Hematopoietic multipotent progenitor cell treated with erythropoietin and hydrocortisone succinate and interleukin-3 and kit ligand, for 17 days (in vitro differentiated cells): ENCODE data around the gene ZER1.
"Not testable (repeated sequence)": the region's sequence is repeated elsewhere in the genome, so short reads cannot be mapped to it uniquely, and the experiment has no call there.

Experiments
- DNase-seq: peaks from one replicate; pipeline ENCODE4 v3.0.0-alpha.2; 2015; ENCODE audit warnings: low spot score

Gene ZER1

GRCh38 chr9:128787659-128788058 is 15.9 kb upstream of the ZER1 start:
- no peak for DNase-seq

DNA sequence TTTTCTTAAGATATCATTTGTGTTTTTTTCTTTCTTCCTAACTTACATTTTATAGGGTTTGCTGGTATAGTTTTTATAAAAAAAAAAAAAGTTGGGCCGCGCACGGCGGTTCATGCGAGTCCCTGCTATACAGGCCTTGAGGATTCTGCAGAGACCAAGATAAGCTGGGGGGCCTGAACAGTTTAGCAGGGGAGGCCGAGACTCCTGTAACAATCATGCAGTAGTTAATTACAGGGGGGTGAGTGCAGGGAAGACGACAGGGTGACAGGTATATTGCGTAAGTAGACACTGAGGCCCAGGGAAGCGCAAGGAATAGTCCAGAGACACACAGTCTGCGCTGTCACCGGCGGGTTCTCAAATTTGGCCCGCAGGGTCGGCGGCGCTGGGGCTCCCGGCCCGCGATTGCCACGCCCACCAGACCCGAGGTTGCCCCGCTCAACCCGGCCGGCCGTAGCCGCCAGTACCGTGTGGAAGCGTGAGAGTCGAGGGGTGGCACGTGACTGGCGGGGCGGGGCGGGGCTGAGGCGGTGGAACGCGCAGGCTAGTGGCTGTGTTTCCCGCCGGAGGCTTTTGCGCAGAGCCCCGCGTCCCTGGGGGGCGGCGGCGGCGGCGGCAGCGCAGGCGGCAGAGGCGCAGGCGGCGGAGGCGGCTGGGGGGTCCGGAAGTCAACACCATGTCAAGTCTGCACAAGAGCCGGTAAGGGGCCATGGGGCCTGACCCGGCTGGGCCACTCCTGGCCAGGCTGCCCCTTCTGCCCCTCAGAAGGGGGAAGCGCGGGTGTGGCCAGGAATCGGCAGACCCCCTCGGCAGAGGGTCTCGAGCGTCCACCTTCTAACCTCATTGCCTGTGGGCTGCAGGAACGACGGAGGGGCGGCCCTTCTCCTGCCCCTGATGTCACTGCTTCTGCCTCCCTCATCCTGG is 15.2 kb upstream of the ZER1 start, which contains the start of gene TBC1D13:
Gene TBC1D13, plus strand, starts transcription at position 573 of the 921 bp plus-strand sequence. Its CDS starts 101 bp downstream, at position 674.
- peak; percentile 82 for DNase-seq

GRCh38 chr9:128785427-128785826 is 13.7 kb upstream of the ZER1 start:
- DNase-seq = no peak

- no peak for DNase-seq
Observed at GRCh38 chr9:128782669-128783068, 10.9 kb upstream of the ZER1 start.

- no peak for DNase-seq
Observed at GRCh38 chr9:128781187-128782070, 9.7 kb upstream of the ZER1 start.

DNA sequence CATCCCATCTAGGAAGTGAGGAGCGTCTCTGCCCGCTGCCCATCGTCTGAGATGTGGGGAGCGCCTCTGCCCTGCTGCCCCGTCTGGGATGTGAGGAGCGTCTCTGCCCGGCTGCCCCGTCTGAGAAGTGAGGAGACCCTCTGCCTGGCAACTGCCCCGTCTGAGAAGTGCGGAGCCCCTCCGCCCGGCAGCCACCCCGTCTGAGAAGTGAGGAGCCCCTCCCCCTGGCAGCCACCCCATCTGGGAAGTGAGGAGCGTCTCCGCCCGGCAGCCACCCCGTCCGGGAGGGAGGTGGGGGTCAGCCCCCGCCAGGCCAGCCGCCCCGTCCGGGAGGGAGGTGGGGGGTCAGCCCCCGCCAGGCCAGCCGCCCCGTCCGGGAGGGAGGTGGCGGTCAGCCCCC is 8.4 kb upstream of the ZER1 start:
- DNase-seq = not testable (repeated sequence)

DNA sequence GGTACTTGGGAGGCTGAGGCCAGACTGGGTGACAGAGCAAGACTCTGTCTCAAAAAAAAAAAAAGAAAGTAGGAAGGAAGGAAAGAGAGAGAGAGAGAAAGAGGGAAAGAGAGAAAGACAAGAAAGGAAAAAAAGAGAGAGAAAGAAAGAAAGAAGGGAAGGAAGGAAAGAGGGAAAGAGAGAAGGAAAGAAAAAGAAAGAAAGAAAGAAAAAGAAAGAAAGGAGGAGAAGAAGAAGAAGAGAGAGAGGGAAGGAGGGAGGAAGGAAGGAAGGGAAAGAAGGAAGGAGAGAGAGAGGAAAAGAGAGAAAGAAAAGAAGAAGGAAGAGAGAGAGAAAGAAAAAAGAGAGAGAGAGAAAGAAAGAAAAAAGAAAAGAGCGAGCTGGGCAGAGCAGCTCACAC is 3.1 kb upstream of the ZER1 start:
- DNase-seq = no peak

DNA sequence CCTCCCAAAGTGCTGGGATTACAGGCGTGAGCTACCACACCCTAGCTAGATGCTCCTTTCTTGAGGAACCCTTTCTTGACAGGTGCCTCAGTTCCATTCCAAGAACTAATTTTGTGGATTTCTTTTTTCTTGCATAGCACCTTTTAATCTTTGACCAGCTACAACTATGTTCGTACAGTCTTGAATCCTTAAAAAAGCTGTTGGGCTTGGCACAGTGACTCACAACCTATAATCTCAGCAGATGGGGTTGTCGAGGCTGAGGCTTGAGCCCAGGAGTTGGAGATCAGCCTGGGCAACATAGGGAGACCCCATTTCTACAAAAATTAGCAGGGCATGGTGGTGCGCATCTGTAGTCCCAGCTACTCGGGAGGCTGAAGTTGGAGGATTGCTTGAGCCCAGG is 1.3 kb upstream of the ZER1 start:
- no peak for DNase-seq

DNA sequence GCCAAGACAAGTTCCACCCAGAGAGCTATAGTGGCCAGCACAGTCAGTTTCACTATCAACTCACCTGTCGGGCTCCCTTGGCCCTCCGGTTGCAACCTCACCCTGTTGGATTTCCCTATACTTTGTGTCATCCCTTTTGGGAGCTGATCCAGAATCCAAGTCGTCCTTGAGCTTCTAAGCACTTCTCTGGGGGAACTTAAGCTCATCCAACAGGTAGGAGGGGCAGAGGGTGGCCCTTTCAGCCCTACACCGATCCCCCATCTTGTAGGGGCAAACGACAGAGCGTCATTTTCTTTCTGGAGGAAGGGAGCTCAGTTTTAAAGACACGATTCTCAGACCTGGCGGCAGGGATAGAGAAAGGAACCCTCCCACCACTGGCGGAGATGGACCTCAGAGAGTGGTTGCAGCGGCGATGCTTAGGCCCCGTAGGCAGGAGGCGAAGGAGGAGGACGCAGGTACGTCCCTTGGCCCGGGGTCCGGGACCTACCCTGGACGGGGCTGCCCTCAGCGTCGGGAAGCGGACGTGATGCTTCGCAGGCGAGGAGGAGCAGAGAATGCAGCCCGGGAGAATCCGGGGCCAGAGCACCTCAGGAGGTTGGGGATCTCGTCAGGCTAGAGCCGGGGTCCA is 519 bp downstream of the ZER1 start:
- DNase-seq = peak; percentile 71

DNA sequence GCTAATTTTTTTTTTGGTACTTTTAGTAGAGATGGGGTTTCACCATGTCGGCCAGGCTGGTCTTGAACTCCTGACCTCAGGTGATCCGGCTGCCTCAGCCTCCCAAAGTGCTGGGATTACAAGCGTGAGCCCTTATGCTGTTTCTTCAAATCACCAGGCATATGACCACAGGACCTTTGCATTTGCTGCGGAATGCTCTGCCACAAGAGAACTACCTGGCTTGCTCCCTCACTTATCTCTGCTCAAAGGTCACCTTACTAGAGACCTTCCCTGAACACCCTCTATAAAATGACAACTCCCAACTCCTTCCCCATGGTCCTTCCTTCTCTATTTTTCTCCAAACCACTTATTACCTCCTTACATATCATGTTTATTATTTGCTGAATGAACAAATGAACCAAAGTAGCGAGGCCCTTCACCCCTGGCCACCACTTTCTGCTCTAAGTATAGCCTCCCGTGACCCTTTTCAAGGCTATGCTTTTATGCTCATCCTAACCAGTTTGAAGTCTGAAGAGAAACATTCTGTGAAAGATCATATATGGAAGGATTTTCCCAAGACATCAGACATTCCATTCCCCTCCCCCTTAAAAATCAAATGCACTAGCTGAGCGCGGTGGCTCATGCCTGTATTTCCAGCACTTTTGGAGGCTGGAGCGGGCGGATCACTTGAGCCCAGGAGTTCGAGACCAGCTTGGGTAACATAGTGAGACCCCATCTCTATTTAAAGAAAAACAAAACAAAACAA is 1.3 kb downstream of the ZER1 start:
- DNase-seq = no peak

GRCh38 chr9:128768606-128769005 is 3.1 kb downstream of the ZER1 start:
- peak; percentile 46 for DNase-seq

GRCh38 chr9:128765499-128765898 is 6.2 kb downstream of the ZER1 start:
- no peak for DNase-seq

GRCh38 chr9:128764361-128764760 is 7.4 kb downstream of the ZER1 start:
- DNase-seq = no peak

- DNase-seq = no peak
Observed at GRCh38 chr9:128762671-128763449, 8.9 kb downstream of the ZER1 start.

- DNase-seq = no peak
Observed at GRCh38 chr9:128757602-128758001, 14.1 kb downstream of the ZER1 start.

DNA sequence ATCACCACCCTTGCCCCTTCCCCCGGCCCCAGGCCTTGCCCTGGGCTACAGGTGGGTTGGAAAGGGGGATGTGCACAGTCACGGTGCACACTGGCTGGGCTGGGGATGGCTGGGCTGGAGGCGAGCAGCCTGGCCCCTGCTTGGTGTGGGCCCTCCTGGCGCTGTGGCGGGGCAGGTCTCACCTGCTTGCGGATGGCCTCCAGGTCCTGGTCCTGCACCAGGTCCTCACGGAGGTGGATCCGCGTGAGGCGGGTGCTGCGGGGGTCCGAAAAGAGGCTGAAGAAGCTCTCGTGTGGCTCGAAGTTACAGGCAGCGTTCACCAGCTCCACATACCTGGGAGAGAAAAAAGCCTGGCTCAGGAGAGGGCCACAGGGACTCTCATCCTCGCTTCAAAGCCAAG is 18.1 kb downstream of the ZER1 start:
- no peak for DNase-seq

GRCh38 chr9:128750926-128751595 is 20.7 kb downstream of the ZER1 start:
- no peak for DNase-seq

GRCh38 chr9:128747241-128747640 is 24.5 kb downstream of the ZER1 start:
- no peak for DNase-seq

- DNase-seq = no peak
Observed at GRCh38 chr9:128743421-128743820, 28.3 kb downstream of the ZER1 start.

DNA sequence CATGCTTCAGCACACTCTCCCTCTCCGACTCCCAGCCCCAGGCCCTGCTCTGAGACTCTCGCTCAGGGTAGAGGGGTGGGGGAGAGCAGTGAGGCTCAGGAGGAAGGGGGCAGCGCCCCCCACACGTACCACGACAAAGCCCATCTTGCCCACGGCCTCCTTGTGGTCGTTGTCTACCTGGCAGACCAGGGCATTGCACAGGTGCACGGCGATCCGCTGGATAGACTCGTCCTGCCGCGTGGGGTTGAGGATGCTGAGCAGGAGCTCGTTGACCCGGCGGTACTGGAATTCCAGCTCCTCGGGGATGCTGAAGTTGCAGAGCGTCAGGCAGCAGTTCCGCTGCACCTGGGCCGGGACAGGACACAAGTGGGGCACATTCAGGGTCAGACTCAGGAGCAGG is 29.3 kb downstream of the ZER1 start:
- no peak for DNase-seq
